Fibroblast of lung (primary cell): Measurements from ENCODE around the gene SERAC1. TPM values are rescaled to one million over a fixed set of nuclear protein-coding genes. Genes with fewer than 3 reads are reported as not detected.

Source experiments
- DNase-seq, 2 donors: peaks; one replicate each; pipeline versions ENCODE4 v3.0.0 to v3.0.0-alpha.2; 2010; ENCODE audit warnings: low read depth in 2 of 2
- H2AFZ ChIP-seq: 2 replicates; pipeline ENCODE4 v1.5.1; 2012; ENCODE audit warnings: low read length, control low read depth, inconsistent platforms
- H3K27ac ChIP-seq: 2 replicates; pipeline ENCODE4 v1.5.1; 2011; ENCODE audit warnings: low read length, control low read depth; ENCODE audit not compliant: insufficient read depth
- H3K27me3 ChIP-seq: 2 replicates; pipeline ENCODE4 v1.5.1; 2011; ENCODE audit warnings: mild to moderate bottlenecking, low read length; ENCODE audit not compliant: control insufficient read depth, insufficient read depth
- H3K36me3 ChIP-seq: 2 replicates; pipeline ENCODE4 v1.5.1; 2011; ENCODE audit warnings: low read length; ENCODE audit not compliant: control insufficient read depth, insufficient read depth
- H3K4me1 ChIP-seq: 2 replicates; pipeline ENCODE4 v1.5.1; 2011; ENCODE audit warnings: low read length; ENCODE audit not compliant: control insufficient read depth, insufficient read depth; ENCODE audit errors: extremely low read depth
- H3K4me2 ChIP-seq: 2 replicates; pipeline ENCODE4 v1.5.1; 2011; ENCODE audit warnings: low read length, control low read depth; ENCODE audit not compliant: insufficient read depth; ENCODE audit errors: extremely low read depth
- H3K4me3 ChIP-seq, 4 experiments: fragments of 200-600 bp in 1 of 4; sonication (generic) in 1 of 4; replicated peaks in 1 of 4; 2 replicates each; pipeline ENCODE4 v1.5.1; 2011 to 2016; ENCODE audit warnings: low read length in 4 of 4, low read depth in 3 of 4, mild to moderate bottlenecking in 3 of 4, control low read depth in 2 of 4, inconsistent platforms in 1 of 4, mixed read lengths in 1 of 4; ENCODE audit not compliant: insufficient read depth in 1 of 4; ENCODE audit errors: control extremely low read depth in 1 of 4
- H3K79me2 ChIP-seq: 2 replicates; pipeline ENCODE4 v1.5.1; 2012; ENCODE audit warnings: mild to moderate bottlenecking, low read length, inconsistent platforms; ENCODE audit not compliant: control insufficient read depth, insufficient read depth
- H3K9ac ChIP-seq: 2 replicates; pipeline ENCODE4 v1.5.1; 2011; ENCODE audit warnings: mild to moderate bottlenecking, low read length, control low read depth; ENCODE audit not compliant: insufficient read depth
- H3K9me3 ChIP-seq: 2 replicates; pipeline ENCODE4 v1.5.1; 2012; ENCODE audit warnings: low read depth, low read length; ENCODE audit not compliant: control insufficient read depth, insufficient read depth
- H4K20me1 ChIP-seq: 2 replicates; pipeline ENCODE4 v1.5.1; 2011; ENCODE audit warnings: low read length; ENCODE audit not compliant: control insufficient read depth, insufficient read depth; ENCODE audit errors: extremely low read depth
- EZH2 ChIP-seq: IDR thresholded peaks from 2 replicates; pipeline ENCODE4 v1.5.1; 2012; ENCODE audit warnings: low read length, control low read depth, mild to moderate bottlenecking; ENCODE audit errors: missing control alignments
- polyA plus RNA-seq, 2 donors: library from polyadenylated mRNA; depleted of rRNA in 1 of 2; stranded (reverse) in 1 of 2; unstranded in 1 of 2; fragments of >200 nt; gene quantifications; 2 replicates each; pipeline ENCODE4 v1.2.1, GENCODE V29; 2011 to 2012; ENCODE audit warnings: missing spikeins in 1 of 2
- total RNA-seq: library from RNA; depleted of rRNA; stranded (reverse); fragments of >200 nt; gene quantifications from 2 replicates; pipeline ENCODE4 v1.2.1, GENCODE V29; 2014
- TF ChIP-seq, protein P1 (sequence below), 2 donors: IDR thresholded peaks in 1 of 2; conservative IDR thresholded peaks in 1 of 2; 1 replicate in 1 of 2; 2 replicates in 1 of 2; pipeline ENCODE4 v1.5.1; 2011 to 2012; ENCODE audit warnings: low read length in 2 of 2, control low read depth in 1 of 2, inconsistent platforms in 1 of 2, low read depth in 1 of 2, mild to moderate bottlenecking in 1 of 2

SERAC1 gene
- total and polyA plus RNA-seq, 2 donors (not counting 1 experiment from before 2014, with no cell fraction given) = 21.3 to 37.7 TPM

DNA sequence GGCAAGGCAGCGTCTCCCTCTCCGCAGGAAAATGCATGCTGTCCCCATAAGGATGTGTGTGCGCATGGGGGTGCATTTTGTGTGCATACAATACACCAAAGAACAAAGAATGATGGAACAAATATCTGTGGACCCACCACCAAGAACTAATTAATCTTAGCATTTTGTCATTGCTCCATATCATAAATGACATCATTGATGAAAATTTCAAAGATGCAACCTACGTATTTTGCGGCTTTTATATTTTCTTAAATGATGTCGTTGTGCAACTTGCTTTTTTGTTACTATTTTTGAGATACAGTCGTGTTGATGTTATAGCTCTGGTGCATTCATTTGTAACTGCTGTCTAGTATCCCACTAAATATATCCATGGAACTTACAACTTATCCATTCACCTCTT is 89.7 kb downstream of the SERAC1 start:
- no peaks in the 10 kb centered on the region for H3K79me2 ChIP-seq
- H4K20me1 ChIP-seq = no peaks in the 10 kb centered on the region
- no peak overlapping the region for H3K4me2 ChIP-seq
- no peak overlapping the region for H3K4me3 ChIP-seq
- peaks cover 19% of the 10 kb centered on the region for H3K36me3 ChIP-seq
- TF ChIP-seq, protein P1, sequence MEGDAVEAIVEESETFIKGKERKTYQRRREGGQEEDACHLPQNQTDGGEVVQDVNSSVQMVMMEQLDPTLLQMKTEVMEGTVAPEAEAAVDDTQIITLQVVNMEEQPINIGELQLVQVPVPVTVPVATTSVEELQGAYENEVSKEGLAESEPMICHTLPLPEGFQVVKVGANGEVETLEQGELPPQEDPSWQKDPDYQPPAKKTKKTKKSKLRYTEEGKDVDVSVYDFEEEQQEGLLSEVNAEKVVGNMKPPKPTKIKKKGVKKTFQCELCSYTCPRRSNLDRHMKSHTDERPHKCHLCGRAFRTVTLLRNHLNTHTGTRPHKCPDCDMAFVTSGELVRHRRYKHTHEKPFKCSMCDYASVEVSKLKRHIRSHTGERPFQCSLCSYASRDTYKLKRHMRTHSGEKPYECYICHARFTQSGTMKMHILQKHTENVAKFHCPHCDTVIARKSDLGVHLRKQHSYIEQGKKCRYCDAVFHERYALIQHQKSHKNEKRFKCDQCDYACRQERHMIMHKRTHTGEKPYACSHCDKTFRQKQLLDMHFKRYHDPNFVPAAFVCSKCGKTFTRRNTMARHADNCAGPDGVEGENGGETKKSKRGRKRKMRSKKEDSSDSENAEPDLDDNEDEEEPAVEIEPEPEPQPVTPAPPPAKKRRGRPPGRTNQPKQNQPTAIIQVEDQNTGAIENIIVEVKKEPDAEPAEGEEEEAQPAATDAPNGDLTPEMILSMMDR (conservative IDR thresholded peaks at IDR 0.05 in 1 of 2, IDR thresholded peaks at IDR 0.05 in 1 of 2; ENCODE audit: low read depth in 1 of 2, low read length in 2 of 2) = no peak
- TF ChIP-seq EZH2 = no peak
- no peak overlapping the region for H3K9ac ChIP-seq
- peaks cover 3% of the 10 kb centered on the region for H3K4me1 ChIP-seq
- H2AFZ ChIP-seq = no peak overlapping the region
- H3K9me3 ChIP-seq = no peaks in the 10 kb centered on the region
- H3K27ac ChIP-seq = no peak overlapping the region
- no peaks in the 10 kb centered on the region for H3K27me3 ChIP-seq
- DNase-seq = no peak

DNA sequence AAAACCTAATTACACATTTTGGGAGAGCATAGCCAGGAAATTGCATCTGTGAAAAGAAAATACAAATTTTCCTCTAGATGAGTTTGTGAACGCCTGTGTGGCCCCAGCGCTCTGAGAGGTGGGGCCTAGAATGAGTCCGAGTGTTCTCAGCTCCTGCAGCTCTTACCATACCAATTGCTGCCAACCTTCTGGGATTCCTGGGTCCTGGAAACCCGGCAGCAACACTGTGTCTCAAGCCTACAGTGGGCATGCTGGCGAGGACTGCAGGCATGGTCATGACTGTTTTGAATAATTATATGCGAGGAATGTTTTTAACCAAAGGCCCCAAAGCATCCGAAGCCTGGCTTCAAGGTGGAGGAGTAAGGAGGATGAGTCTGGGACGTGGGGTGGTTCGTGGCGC is 90.4 kb downstream of the SERAC1 start:
- DNase-seq = no peak
- H3K9ac ChIP-seq = no peak overlapping the region
- H3K36me3 ChIP-seq = peaks cover 19% of the 10 kb centered on the region
- no peaks in the 10 kb centered on the region for H3K79me2 ChIP-seq
- H3K4me2 ChIP-seq = no peak overlapping the region
- H3K9me3 ChIP-seq = no peaks in the 10 kb centered on the region
- no peak overlapping the region for H3K4me3 ChIP-seq
- H3K27me3 ChIP-seq = no peaks in the 10 kb centered on the region
- no peak overlapping the region for H2AFZ ChIP-seq
- no peaks in the 10 kb centered on the region for H3K4me1 ChIP-seq
- H3K27ac ChIP-seq = no peak overlapping the region
- no peaks in the 10 kb centered on the region for H4K20me1 ChIP-seq
- TF ChIP-seq, protein P1 (conservative IDR thresholded peaks at IDR 0.05 in 1 of 2, IDR thresholded peaks at IDR 0.05 in 1 of 2; ENCODE audit: low read depth in 1 of 2, low read length in 2 of 2) = no peak
- no peak for TF ChIP-seq EZH2

DNA sequence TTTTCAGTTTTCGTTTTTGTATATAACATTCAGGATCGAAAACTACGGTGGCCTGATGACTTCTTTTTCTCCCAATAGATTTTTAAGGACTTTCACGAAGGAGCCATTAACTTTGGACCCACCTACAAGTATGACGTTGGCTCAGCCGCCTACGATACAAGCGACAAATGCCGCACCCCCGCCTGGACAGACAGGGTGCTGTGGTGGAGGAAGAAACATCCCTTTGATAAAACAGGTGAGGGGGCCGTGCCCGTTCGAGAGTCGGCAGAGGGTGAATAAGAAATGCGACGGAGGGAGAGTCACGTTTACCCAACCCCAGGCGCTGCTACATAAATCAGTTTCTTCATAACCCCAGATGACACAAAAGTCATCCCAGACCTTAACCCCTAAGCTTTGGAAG is 91.5 kb downstream of the SERAC1 start:
- H3K4me2 ChIP-seq = no peak overlapping the region
- no peaks in the 10 kb centered on the region for H3K27me3 ChIP-seq
- H2AFZ ChIP-seq = no peak overlapping the region
- no peak overlapping the region for H3K27ac ChIP-seq
- H3K4me3 ChIP-seq = no peak overlapping the region
- H4K20me1 ChIP-seq = no peaks in the 10 kb centered on the region
- H3K4me1 ChIP-seq = no peaks in the 10 kb centered on the region
- no peak for TF ChIP-seq EZH2
- TF ChIP-seq, protein P1 (conservative IDR thresholded peaks at IDR 0.05 in 1 of 2, IDR thresholded peaks at IDR 0.05 in 1 of 2; ENCODE audit: low read depth in 1 of 2, low read length in 2 of 2) = no peak
- no peaks in the 10 kb centered on the region for H3K9me3 ChIP-seq
- no peak overlapping the region for H3K9ac ChIP-seq
- peaks cover 20% of the 10 kb centered on the region for H3K36me3 ChIP-seq
- no peak for DNase-seq
- H3K79me2 ChIP-seq = no peaks in the 10 kb centered on the region
